Vagina (tissue), 2 donors: Measurements from ENCODE around the gene GALNT5. TPM values are rescaled to one million over a fixed set of nuclear protein-coding genes. Genes with fewer than 3 reads are reported as not detected.

Source experiments
- DNase-seq, 2 donors: peaks; one replicate each; pipeline ENCODE4 v3.0.0-alpha.2; 2017; ENCODE audit errors: extremely low spot score in 2 of 2
- H3K27ac ChIP-seq: fragments of 200-600 bp; sonication (generic); one replicate; pipeline ENCODE4 v1.5.1; 2019
- H3K27me3 ChIP-seq: fragments of 200-600 bp; sonication (generic); one replicate; pipeline ENCODE4 v1.5.1; 2019
- H3K36me3 ChIP-seq, 2 donors: fragments of 200-600 bp; sonication (generic); one replicate each; pipeline ENCODE4 v1.5.1; 2017 to 2019
- H3K4me1 ChIP-seq: fragments of 200-600 bp; sonication (generic); one replicate; pipeline ENCODE4 v1.5.1; 2019
- H3K4me3 ChIP-seq, 2 donors: fragments of 200-600 bp; sonication (generic); 1 replicate in 1 of 2; 2 replicates in 1 of 2; pipeline ENCODE4 v1.5.1; 2016 to 2019
- H3K9me3 ChIP-seq: fragments of 200-600 bp; sonication (generic); one replicate; pipeline ENCODE4 v1.5.1; 2019
- POLR2A ChIP-seq, 2 donors: fragments of 450-650 bp; IDR thresholded peaks; one replicate each; pipeline ENCODE4 v1.6.1; 2017; ENCODE audit warnings: antibody characterized with exemption in 2 of 2, mild to moderate bottlenecking in 2 of 2, moderate library complexity in 2 of 2
- POLR2AphosphoS5 ChIP-seq, 2 donors: sonication (generic); formaldehyde crosslinking; IDR thresholded peaks; one replicate each; pipeline ENCODE4 v1.9.0; 2017; ENCODE audit warnings: antibody characterized with exemption in 2 of 2, mild to moderate bottlenecking in 2 of 2, low read depth in 1 of 2; ENCODE audit not compliant: insufficient read depth in 1 of 2
- intact Hi-C: fragments of 100-400 bp; cut with DNase I; formaldehyde crosslinking; loops from one replicate; pipeline ENCODE4 v1.15.1; 2023
- total RNA-seq: library from RNA; depleted of rRNA; stranded (reverse); fragments of >200 nt; gene quantifications from one replicate; pipeline ENCODE4 v1.2.3, GENCODE V29; 2016
- TF ChIP-seq, protein P1 (sequence below), 3 experiments: fragments of 450-650 bp in 2 of 3; fragments of 200-600 bp in 1 of 3; sonication (generic) in 1 of 3; IDR thresholded peaks; one replicate each; pipeline ENCODE4 v1.5.1; 2017 to 2019; ENCODE audit warnings: antibody characterized with exemption in 3 of 3, mild to moderate bottlenecking in 2 of 3, moderate library complexity in 2 of 3

GALNT5 gene
- total RNA-seq, 1 donor from 2014 or later = 3.2 TPM

DNA sequence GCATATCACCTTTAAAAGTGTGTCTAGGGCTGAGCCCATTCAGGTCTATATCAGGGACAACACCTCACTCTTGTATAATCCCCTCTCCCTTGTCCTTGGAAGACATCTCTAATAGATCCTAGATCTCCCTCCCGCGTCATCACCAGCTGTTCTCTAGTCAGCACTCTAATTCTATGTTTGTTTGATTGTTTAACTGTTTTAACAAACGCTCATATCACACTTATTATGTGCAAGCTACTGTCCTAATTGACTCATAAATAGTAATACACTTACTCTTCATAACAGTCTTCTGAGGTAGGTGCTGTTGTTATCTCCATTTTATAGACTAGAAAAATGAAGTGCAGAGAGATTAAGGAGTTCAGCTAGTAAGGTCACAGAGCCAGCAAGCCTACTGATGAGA is 69.7 kb downstream of the GALNT5 start:
- no peak for TF ChIP-seq POLR2AphosphoS5 (IDR thresholded peaks at IDR 0.05; ENCODE audit: insufficient read depth in 1 of 2, low read depth in 1 of 2)
- TF ChIP-seq POLR2A (IDR thresholded peaks at IDR 0.05) = no peak
- TF ChIP-seq, protein P1, sequence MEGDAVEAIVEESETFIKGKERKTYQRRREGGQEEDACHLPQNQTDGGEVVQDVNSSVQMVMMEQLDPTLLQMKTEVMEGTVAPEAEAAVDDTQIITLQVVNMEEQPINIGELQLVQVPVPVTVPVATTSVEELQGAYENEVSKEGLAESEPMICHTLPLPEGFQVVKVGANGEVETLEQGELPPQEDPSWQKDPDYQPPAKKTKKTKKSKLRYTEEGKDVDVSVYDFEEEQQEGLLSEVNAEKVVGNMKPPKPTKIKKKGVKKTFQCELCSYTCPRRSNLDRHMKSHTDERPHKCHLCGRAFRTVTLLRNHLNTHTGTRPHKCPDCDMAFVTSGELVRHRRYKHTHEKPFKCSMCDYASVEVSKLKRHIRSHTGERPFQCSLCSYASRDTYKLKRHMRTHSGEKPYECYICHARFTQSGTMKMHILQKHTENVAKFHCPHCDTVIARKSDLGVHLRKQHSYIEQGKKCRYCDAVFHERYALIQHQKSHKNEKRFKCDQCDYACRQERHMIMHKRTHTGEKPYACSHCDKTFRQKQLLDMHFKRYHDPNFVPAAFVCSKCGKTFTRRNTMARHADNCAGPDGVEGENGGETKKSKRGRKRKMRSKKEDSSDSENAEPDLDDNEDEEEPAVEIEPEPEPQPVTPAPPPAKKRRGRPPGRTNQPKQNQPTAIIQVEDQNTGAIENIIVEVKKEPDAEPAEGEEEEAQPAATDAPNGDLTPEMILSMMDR (IDR thresholded peaks at IDR 0.05) = no peak
- intact Hi-C loops = no loop called here
- Histone ChIP-seq H3K9me3 (no peaks in the 10 kb centered on the region), H3K27me3 (no peaks in the 10 kb centered on the region), H3K36me3 (no peaks in the 10 kb centered on the region), H3K27ac (no peak overlapping the region), H3K4me1 (no peaks in the 10 kb centered on the region), H3K4me3 (no peak overlapping the region)
- DNase-seq = no peak

DNA sequence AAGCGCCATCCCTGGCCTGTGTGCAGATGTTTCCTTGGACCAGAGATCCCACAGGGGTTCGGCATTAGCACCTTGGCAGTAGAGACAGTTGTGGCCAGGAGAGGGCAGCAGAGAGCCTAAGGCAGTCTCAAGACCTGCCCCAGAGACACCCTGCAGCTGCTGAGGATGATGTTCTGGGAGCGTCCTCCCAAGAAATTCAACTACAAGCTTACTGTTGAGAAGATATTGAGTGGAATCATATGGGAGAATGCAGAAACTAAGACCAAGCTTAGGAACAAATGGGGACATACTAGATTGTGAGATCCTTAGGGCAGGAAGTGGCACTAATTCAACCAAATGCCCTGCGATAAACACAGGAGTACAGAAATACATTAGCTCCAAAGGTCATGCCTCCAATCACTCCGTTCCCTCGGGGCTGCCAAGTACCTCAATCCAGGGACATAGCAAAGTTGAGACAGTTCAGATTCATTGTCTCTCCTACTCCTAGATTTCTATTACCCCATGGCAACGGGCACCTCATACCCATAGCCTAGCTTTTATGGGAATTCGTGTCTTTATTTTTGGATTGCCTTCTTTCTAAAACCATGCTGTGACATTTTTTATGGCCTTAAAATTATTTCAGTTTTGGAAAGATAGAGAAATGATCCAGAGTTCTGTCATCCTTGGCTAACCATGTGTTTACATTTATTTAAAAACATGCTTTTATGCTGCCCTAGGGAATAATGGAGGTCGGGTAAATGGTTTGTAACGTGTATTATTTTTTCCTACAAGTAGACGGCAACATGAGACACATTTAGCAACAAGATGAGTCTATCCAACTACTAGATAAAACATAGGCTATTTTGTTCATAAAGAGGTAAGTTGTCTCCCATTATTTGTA is 70.4 kb downstream of the GALNT5 start:
- Histone ChIP-seq H3K4me3 (no peak overlapping the region), H3K36me3 (no peaks in the 10 kb centered on the region), H3K27me3 (no peaks in the 10 kb centered on the region), H3K9me3 (no peaks in the 10 kb centered on the region), H3K27ac (no peak overlapping the region), H3K4me1 (no peaks in the 10 kb centered on the region)
- TF ChIP-seq POLR2AphosphoS5 (IDR thresholded peaks at IDR 0.05; ENCODE audit: insufficient read depth in 1 of 2, low read depth in 1 of 2) (no peak), POLR2A (IDR thresholded peaks at IDR 0.05) (no peak)
- TF ChIP-seq, protein P1 (IDR thresholded peaks at IDR 0.05) = peak; percentile 41 to 82 (median 73)
- DNase-seq = no peak
- intact Hi-C loops = no loop called here

DNA sequence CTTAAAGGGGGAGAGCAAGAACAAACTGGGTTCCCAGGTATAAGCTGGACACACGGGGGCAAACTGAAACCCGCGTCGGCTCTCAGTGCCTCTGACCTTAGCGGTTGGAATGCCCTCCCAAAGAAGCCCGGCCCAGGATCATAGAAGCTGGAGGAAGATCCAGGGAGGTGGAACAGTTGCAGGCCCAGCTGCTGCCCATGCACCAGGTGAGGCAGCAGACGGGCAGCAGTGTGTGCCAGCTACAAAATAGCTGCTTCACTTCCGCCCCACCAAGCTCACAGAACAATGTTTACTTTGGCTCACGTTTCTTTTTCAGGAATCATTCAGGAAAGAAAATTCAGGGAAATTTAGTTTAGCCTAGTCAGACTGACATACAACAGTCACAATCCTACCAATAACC is 72.0 kb downstream of the GALNT5 start:
- Histone ChIP-seq H3K4me1 (no peaks in the 10 kb centered on the region), H3K4me3 (no peak overlapping the region), H3K36me3 (no peaks in the 10 kb centered on the region), H3K9me3 (no peaks in the 10 kb centered on the region), H3K27ac (no peak overlapping the region), H3K27me3 (no peaks in the 10 kb centered on the region)
- TF ChIP-seq, protein P1 (IDR thresholded peaks at IDR 0.05) = no peak
- no peak for TF ChIP-seq POLR2AphosphoS5 (IDR thresholded peaks at IDR 0.05; ENCODE audit: insufficient read depth in 1 of 2, low read depth in 1 of 2)
- TF ChIP-seq POLR2A (IDR thresholded peaks at IDR 0.05) = no peak
- intact Hi-C loops = no loop called here
- no peak for DNase-seq

DNA sequence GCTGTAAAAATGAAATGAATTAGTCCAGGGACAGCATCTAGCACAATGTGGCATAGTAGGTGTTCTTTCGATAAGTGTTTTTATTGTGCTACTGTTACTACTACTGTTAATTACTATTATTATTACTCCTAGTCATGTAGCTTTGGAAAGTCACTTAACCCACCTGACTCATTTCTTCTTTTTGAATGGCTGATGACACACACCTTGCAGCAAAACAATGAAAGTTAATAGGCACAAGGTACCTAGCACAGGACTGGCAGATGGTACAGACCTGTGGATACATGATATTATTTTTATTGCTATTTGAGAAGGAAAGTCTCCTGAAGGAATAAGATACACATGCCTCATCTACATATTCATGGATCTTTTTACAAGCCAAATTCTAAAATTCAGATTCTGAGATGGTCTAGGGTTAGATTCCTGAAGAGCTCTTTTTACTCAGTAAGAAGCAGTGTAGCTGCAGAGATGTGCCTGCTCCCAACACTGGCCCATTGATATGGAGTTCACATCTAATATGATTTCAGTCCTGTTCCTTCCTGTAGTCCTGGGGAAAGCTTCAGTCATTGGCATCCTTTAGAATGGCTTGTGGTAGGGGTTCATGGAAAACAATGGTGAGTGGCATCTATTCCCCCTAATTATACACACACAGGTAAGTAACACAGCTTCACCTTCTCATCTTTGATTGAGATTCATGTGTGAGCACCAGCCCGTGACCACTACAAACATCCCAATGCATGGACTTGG is 76.0 kb downstream of the GALNT5 start:
- Histone ChIP-seq H3K4me3 (no peak overlapping the region), H3K4me1 (no peaks in the 10 kb centered on the region), H3K27ac (no peak overlapping the region), H3K27me3 (no peaks in the 10 kb centered on the region), H3K36me3 (no peaks in the 10 kb centered on the region), H3K9me3 (no peaks in the 10 kb centered on the region)
- DNase-seq = no peak
- TF ChIP-seq POLR2AphosphoS5 (IDR thresholded peaks at IDR 0.05; ENCODE audit: insufficient read depth in 1 of 2, low read depth in 1 of 2) (no peak), POLR2A (IDR thresholded peaks at IDR 0.05) (no peak)
- TF ChIP-seq, protein P1 (IDR thresholded peaks at IDR 0.05) = no peak
- intact Hi-C loops = no loop called here
